Muscle layer of colon (tissue), 2 donors: ENCODE results near the gene APLF.

Experiments
- H3K27ac ChIP-seq: one replicate; pipeline ENCODE4 v1.7.0; 2013; ENCODE audit warnings: low read depth, mild to moderate bottlenecking, low read length, moderate library complexity
- H3K27me3 ChIP-seq, 2 donors: one replicate each; pipeline ENCODE4 v1.7.0; 2013; ENCODE audit warnings: low read length in 2 of 2, mild to moderate bottlenecking in 2 of 2; ENCODE audit not compliant: insufficient read depth in 2 of 2, control insufficient read depth in 1 of 2
- H3K36me3 ChIP-seq: one replicate; pipeline ENCODE4 v1.7.0; 2013; ENCODE audit warnings: mild to moderate bottlenecking, low read length; ENCODE audit not compliant: insufficient read depth
- H3K4me1 ChIP-seq: one replicate; pipeline ENCODE4 v1.7.0; 2013; ENCODE audit warnings: mild to moderate bottlenecking, low read length; ENCODE audit not compliant: insufficient read depth
- H3K4me3 ChIP-seq, 2 donors: one replicate each; pipeline ENCODE4 v1.7.0; 2013; ENCODE audit warnings: low read length in 2 of 2, low read depth in 1 of 2, mild to moderate bottlenecking in 1 of 2, moderate library complexity in 1 of 2
- H3K9ac ChIP-seq: one replicate; pipeline ENCODE4 v1.7.0; 2013; ENCODE audit warnings: low read length
- H3K9me3 ChIP-seq: one replicate; pipeline ENCODE4 v1.7.0; 2013; ENCODE audit warnings: mild to moderate bottlenecking, low read length
- donor health status: abdominal sarcoma.
- donor health status: Adenocarcinoma of cecum.

APLF gene

DNA sequence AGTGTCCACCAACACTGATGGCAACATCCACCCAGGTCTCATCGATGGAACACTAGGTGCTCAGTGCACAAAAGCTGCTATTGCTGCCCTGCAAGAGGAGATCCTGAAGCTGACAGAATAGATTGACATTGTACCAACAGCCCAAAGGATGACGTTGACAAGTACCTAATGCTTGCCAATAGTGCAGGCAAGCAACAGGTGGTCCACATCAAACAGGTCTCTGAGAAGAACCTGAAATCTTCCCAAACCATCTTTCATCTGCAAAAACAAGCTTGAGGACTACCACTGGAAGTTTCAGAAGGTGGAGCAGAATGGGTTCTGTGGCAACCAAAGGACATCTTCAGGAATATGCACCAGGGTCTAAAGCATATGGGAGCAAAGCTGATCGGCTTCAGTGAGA, 160.2 kb downstream of the APLF start:
- no peaks in the 10 kb centered on the region for H3K4me1 ChIP-seq
- H3K27me3 ChIP-seq, result no peaks in the 10 kb centered on the region
- no peak overlapping the region for H3K4me3 ChIP-seq
- H3K36me3 ChIP-seq, result no peaks in the 10 kb centered on the region
- no peak overlapping the region for H3K27ac ChIP-seq
- H3K9ac ChIP-seq, result no peak overlapping the region
- H3K9me3 ChIP-seq, result no peaks in the 10 kb centered on the region
